Germinal center (tissue), 1 donor: ENCODE results near the gene TTLL5.
"Not testable (repeated sequence)": the region's sequence is repeated elsewhere in the genome, so short reads cannot be mapped to it uniquely, and the experiment has no call there.

ENCODE experiments used
- DNase-seq: peaks from one replicate; pipeline ENCODE4 v3.0.0; 2012; ENCODE audit warnings: mixed read lengths, low spot score

TTLL5 gene

GRCh38 chr14:75831952-75832351, 170.9 kb downstream of the TTLL5 start:
- DNase-seq: no peak

- DNase-seq: no peak
Observed at GRCh38 chr14:75832621-75833297, 171.7 kb downstream of the TTLL5 start.

GRCh38 chr14:75833326-75834020, 172.4 kb downstream of the TTLL5 start:
- DNase-seq: no peak

GRCh38 chr14:75835156-75835725, 174.2 kb downstream of the TTLL5 start:
- DNase-seq: no peak

- no peak for DNase-seq
Observed at GRCh38 chr14:75835737-75836136, 174.7 kb downstream of the TTLL5 start.

GRCh38 chr14:75837151-75837787, 176.2 kb downstream of the TTLL5 start:
- no peak for DNase-seq

- DNase-seq: no peak
Observed at GRCh38 chr14:75840911-75841310, 179.9 kb downstream of the TTLL5 start.

GRCh38 chr14:75842551-75842950, 181.5 kb downstream of the TTLL5 start:
- DNase-seq: no peak

GRCh38 chr14:75844486-75844885, 183.4 kb downstream of the TTLL5 start:
- DNase-seq: no peak

- no peak for DNase-seq
Observed at GRCh38 chr14:75845136-75845804, 184.2 kb downstream of the TTLL5 start.

GRCh38 chr14:75846694-75847093, 185.6 kb downstream of the TTLL5 start:
- not testable (repeated sequence) for DNase-seq

- no peak for DNase-seq
Observed at GRCh38 chr14:75847584-75847983, 186.5 kb downstream of the TTLL5 start.

- DNase-seq: no peak
Observed at GRCh38 chr14:75848167-75848913, 187.3 kb downstream of the TTLL5 start.

- no peak for DNase-seq
Observed at GRCh38 chr14:75849300-75849895, 188.4 kb downstream of the TTLL5 start.

- no peak for DNase-seq
Observed at GRCh38 chr14:75851574-75851866, 190.5 kb downstream of the TTLL5 start.

- DNase-seq: no peak
Observed at GRCh38 chr14:75854111-75854799, 193.2 kb downstream of the TTLL5 start.

- DNase-seq: no peak
Observed at GRCh38 chr14:75857199-75857598, 196.2 kb downstream of the TTLL5 start.

- DNase-seq: no peak
Observed at GRCh38 chr14:75858362-75858761, 197.3 kb downstream of the TTLL5 start.

GRCh38 chr14:75859746-75860145, 198.7 kb downstream of the TTLL5 start:
- DNase-seq: no peak

GRCh38 chr14:75860561-75861160, 199.6 kb downstream of the TTLL5 start:
- no peak for DNase-seq
